Endothelial cell of umbilical vein (primary cell): ENCODE measurements around the gene FBXO40. TPM values are rescaled to one million over a fixed set of nuclear protein-coding genes. Genes with fewer than 3 reads are reported as not detected.

ENCODE experiments used
- BruUV-seq: library from RNA; stranded (reverse); fragments of 400-500 nt; replicated peaks from 2 replicates; lab custom pipeline; 2021; lab: Mats Ljungman, UMichigan
- CTCF ChIA-PET: fragments of 300-600, 350-600 bp; sonication (Branson Sonifier 250); formaldehyde crosslinking; loops from one replicate; lab custom pipeline; 2021; ENCODE audit warnings: antibody characterized with exemption, inconsistent platforms; lab: Charles Lee
- POLR2A ChIA-PET: fragments of 300-600, 350-600 bp; sonication (Branson Sonifier 250); formaldehyde crosslinking; loops from one replicate; lab custom pipeline; 2021; ENCODE audit warnings: antibody characterized with exemption, inconsistent platforms; lab: Charles Lee
- DNase-seq: peaks from one replicate; pipeline ENCODE4 v3.0.0-alpha.2; 2011; ENCODE audit warnings: low read depth, low spot score
- FAIRE-seq: peaks from 2 replicates; lab custom pipeline; 2011; peaks lifted over from hg19 to GRCh38; lab: Jason Lieb, UNC
- H2AFZ ChIP-seq: 2 replicates; pipeline ENCODE4 v1.6.0; 2012; ENCODE audit warnings: low read depth, low read length, control low read depth, inconsistent platforms
- H3K27ac ChIP-seq: 2 replicates; pipeline ENCODE4 v1.5.1; 2011; ENCODE audit warnings: low read depth, mild to moderate bottlenecking, control low read depth, low read length, moderate library complexity; ENCODE audit not compliant: insufficient read depth
- H3K27me3 ChIP-seq, 2 experiments: 2 replicates each; pipeline versions ENCODE4 v1.6.0 to v1.6.1; 2011; ENCODE audit warnings: low read length in 2 of 2, mixed read lengths in 1 of 2; ENCODE audit not compliant: control insufficient read depth in 2 of 2, insufficient read depth in 2 of 2
- H3K36me3 ChIP-seq, 2 experiments: 2 replicates in 1 of 2; 3 replicates in 1 of 2; pipeline ENCODE4 v1.5.1; 2011; ENCODE audit warnings: low read length in 2 of 2, mild to moderate bottlenecking in 1 of 2, moderate library complexity in 1 of 2; ENCODE audit not compliant: control insufficient read depth in 2 of 2, insufficient read depth in 2 of 2; ENCODE audit errors: extremely low read depth in 1 of 2
- H3K4me1 ChIP-seq: 3 replicates; pipeline ENCODE4 v1.5.1; 2011; ENCODE audit warnings: mild to moderate bottlenecking, low read length; ENCODE audit not compliant: control insufficient read depth, insufficient read depth; ENCODE audit errors: extremely low read depth
- H3K4me2 ChIP-seq: 2 replicates; pipeline ENCODE4 v1.6.1; 2011; ENCODE audit warnings: low read length, control low read depth, mixed read lengths; ENCODE audit not compliant: insufficient read depth
- H3K4me3 ChIP-seq, 3 experiments: fragments of 200-600 bp in 1 of 3; sonication (generic), shearing (Covaris generic) in 1 of 3; replicated peaks in 1 of 3; 2 replicates each; pipeline ENCODE4 v1.5.1; 2011 to 2016; ENCODE audit warnings: control low read depth in 3 of 3, low read length in 3 of 3, mild to moderate bottlenecking in 2 of 3, inconsistent platforms in 1 of 3, low read depth in 1 of 3, moderate library complexity in 1 of 3; ENCODE audit not compliant: insufficient read depth in 1 of 3
- H3K79me2 ChIP-seq: 2 replicates; pipeline ENCODE4 v1.6.0; 2012; ENCODE audit warnings: low read length, inconsistent platforms; ENCODE audit not compliant: control insufficient read depth, insufficient read depth
- H3K9ac ChIP-seq: replicated peaks from 2 replicates; pipeline ENCODE3; 2011; ENCODE audit warnings: low read length, control low read depth; ENCODE audit not compliant: insufficient read depth; ENCODE audit errors: extremely low read depth
- H3K9me1 ChIP-seq: replicated peaks from 3 replicates; pipeline ENCODE4 v1.6.0; 2011; ENCODE audit warnings: mild to moderate bottlenecking, low read length; ENCODE audit not compliant: control insufficient read depth, insufficient read depth; ENCODE audit errors: extremely low read depth
- H3K9me3 ChIP-seq: replicated peaks from 2 replicates; pipeline ENCODE4 v1.5.1; 2012; ENCODE audit warnings: low read length, inconsistent platforms; ENCODE audit not compliant: control insufficient read depth, insufficient read depth
- H4K20me1 ChIP-seq: replicated peaks from 2 replicates; pipeline ENCODE3; 2011; ENCODE audit warnings: mild to moderate bottlenecking, low read length; ENCODE audit not compliant: control insufficient read depth, insufficient read depth; ENCODE audit errors: extremely low read depth
- CTCF ChIP-seq, 2 donors: IDR thresholded peaks; 1 replicate in 1 of 2; 2 replicates in 1 of 2; pipeline ENCODE4 v1.5.1; 2011; ENCODE audit warnings: low read length in 2 of 2, mild to moderate bottlenecking in 2 of 2, moderate library complexity in 2 of 2, control low read depth in 1 of 2, inconsistent platforms in 1 of 2, low read depth in 1 of 2; ENCODE audit not compliant: insufficient read depth in 1 of 2; ENCODE audit errors: extremely low read depth in 1 of 2
- EZH2 ChIP-seq: IDR thresholded peaks from 2 replicates; pipeline ENCODE4 v1.6.1; 2012; ENCODE audit warnings: borderline replicate concordance, low read depth, mild to moderate bottlenecking, moderate library complexity, low read length, inconsistent platforms; ENCODE audit not compliant: severe bottlenecking
- FOS ChIP-seq: IDR thresholded peaks from 2 replicates; pipeline ENCODE4 v1.6.1; 2011; ENCODE audit warnings: mild to moderate bottlenecking, low read length, moderate library complexity, borderline replicate concordance; ENCODE audit not compliant: insufficient read depth
- GATA2 ChIP-seq: IDR thresholded peaks from 2 replicates; pipeline ENCODE4 v1.7.0; 2011; ENCODE audit warnings: low read depth, mild to moderate bottlenecking, moderate library complexity, mixed read lengths, low read length; ENCODE audit not compliant: insufficient read length, insufficient read depth
- JUN ChIP-seq: IDR thresholded peaks from 2 replicates; pipeline ENCODE4 v1.6.1; 2011; ENCODE audit warnings: borderline replicate concordance, low read depth; ENCODE audit not compliant: insufficient read length, insufficient read depth
- MAX ChIP-seq: IDR thresholded peaks from 2 replicates; pipeline ENCODE4 v1.6.1; 2011; ENCODE audit not compliant: insufficient read depth, insufficient read length
- MYC ChIP-seq: IDR thresholded peaks from one replicate; pipeline ENCODE4 v1.6.1; 2011; ENCODE audit warnings: mild to moderate bottlenecking, low read depth, low read length
- POLR2A ChIP-seq: IDR thresholded peaks from 2 replicates; pipeline ENCODE4 v1.6.1; 2012; ENCODE audit warnings: low read depth, mild to moderate bottlenecking, control low read depth, low read length
- POLR2AphosphoS5 ChIP-seq: IDR thresholded peaks from 2 replicates; pipeline ENCODE4 v1.6.1; 2012; ENCODE audit warnings: low read depth, mild to moderate bottlenecking, control low read depth, low read length, moderate library complexity; ENCODE audit not compliant: insufficient read depth
- dilution Hi-C: fragments of 300-500 bp; cut with MboI; formaldehyde crosslinking; loops from one replicate; pipeline ENCODE4 v1.15.0; 2019; ENCODE audit warnings: low sequenced_read_pairs; ENCODE audit not compliant: extremely low pct_ligation_motif_present
- intact Hi-C: fragments of 100-400 bp; cut with micrococcal nuclease; formaldehyde crosslinking; loops from one replicate; pipeline ENCODE4 v1.10.0; 2022
- polyA plus RNA-seq, 4 experiments: library from polyadenylated mRNA; depleted of rRNA in 3 of 4; stranded (reverse) in 3 of 4; unstranded in 1 of 4; fragments of >200 nt; gene quantifications; 2 replicates each; pipeline versions ENCODE4 v1.2.1 to v1.2.3, GENCODE V29; 2011 to 2012; ENCODE audit warnings: missing spikeins in 1 of 4
- total RNA-seq: library from RNA; stranded (reverse); gene quantifications from 2 replicates; pipeline ENCODE4 v1.2.3, GENCODE V29; 2021

FBXO40 gene
- total and polyA plus RNA-seq, 2 donors (not counting 3 experiments of a cell fraction or from before 2014, with no cell fraction given): not detected

GRCh38 chr3:121670676-121671075 is 77.5 kb downstream of the FBXO40 start:
- intact Hi-C loops (no loop called here), dilution Hi-C loops (no loop called here)
- no peak for DNase-seq
- FAIRE-seq: no peak
- no peaks in the 10 kb centered on the region for H3K79me2 ChIP-seq
- H3K4me1 ChIP-seq: no peaks in the 10 kb centered on the region
- no peak overlapping the region for H3K27ac ChIP-seq
- no TSS peak for BruUV-seq
- TF ChIP-seq POLR2AphosphoS5 (no peak), MAX (no peak), POLR2A (no peak), FOS (no peak), CTCF (IDR thresholded peaks at IDR 0.05; ENCODE audit: extremely low read depth in 1 of 2, insufficient read depth in 1 of 2, low read depth in 1 of 2, low read length in 2 of 2) (no peak), EZH2 (no peak), GATA2 (no peak), MYC (no peak), JUN (no peak)
- H3K27me3 ChIP-seq: no peaks in the 10 kb centered on the region
- peaks cover 13 to 19% of the 10 kb centered on the region in 2 experiments for H3K36me3 ChIP-seq
- H3K4me2 ChIP-seq: no peak overlapping the region
- H3K9ac ChIP-seq: no peak overlapping the region
- H3K9me3 ChIP-seq: no peaks in the 10 kb centered on the region
- H3K4me3 ChIP-seq: no peak overlapping the region
- ChIA-PET POLR2A (interaction anchor here (0.6 kb wide), 1 partner anchor 8 kb away, joined by 6 read pairs; no protein-coding TSS in a partner anchor), CTCF (interaction anchor here (1.2 to 1.4 kb wide), 2 partner anchors 10 to 11 kb away, joined by 4 to 5 read pairs; partner anchors contain the start of gene HCLS1)
- H2AFZ ChIP-seq: no peak overlapping the region
- no peaks in the 10 kb centered on the region for H3K9me1 ChIP-seq
- H4K20me1 ChIP-seq: no peaks in the 10 kb centered on the region
